Anterior cingulate cortex (tissue), 58 donors: ENCODE results near the gene GOSR1.
A peak's percentile ranks its signal among the peaks of the same experiment; 100 is the strongest.
"Not testable (repeated sequence)": the region's sequence is repeated elsewhere in the genome, so short reads cannot be mapped to it uniquely, and the experiment has no call there.

Experiments used
- DNase-seq, 58 donors: peaks; one replicate each; lab custom pipeline; 2025; lab: John Stamatoyannopoulos, UW

The GOSR1 gene

DNA sequence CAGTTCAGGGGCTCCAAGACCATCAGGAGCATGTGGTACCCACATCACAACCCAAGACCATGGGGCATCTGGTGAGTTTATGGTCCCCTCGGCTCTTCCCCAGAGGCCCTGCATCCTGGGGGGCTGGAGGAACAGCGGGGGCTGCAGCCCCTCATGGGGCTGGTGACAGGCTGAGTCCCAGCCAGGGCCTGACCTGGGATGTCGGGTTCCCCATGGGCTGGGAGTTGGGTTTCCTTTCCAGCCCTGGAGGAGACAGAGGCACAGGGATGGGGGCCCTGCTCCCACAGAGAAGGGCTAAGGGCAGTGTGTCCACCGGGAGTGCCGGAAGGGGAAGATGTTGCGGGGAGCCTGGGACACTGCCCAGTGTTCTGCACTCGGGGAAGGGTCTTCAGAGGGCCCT is 82.4 kb downstream of the GOSR1 start:
- DNase-seq = no peak

- not testable (repeated sequence) for DNase-seq
These were observed 83.2 kb downstream of the GOSR1 start for GRCh38 chr17:30560117-30561026.

GRCh38 chr17:30561766-30562165 is 84.6 kb downstream of the GOSR1 start:
- DNase-seq = not testable (repeated sequence)

DNA sequence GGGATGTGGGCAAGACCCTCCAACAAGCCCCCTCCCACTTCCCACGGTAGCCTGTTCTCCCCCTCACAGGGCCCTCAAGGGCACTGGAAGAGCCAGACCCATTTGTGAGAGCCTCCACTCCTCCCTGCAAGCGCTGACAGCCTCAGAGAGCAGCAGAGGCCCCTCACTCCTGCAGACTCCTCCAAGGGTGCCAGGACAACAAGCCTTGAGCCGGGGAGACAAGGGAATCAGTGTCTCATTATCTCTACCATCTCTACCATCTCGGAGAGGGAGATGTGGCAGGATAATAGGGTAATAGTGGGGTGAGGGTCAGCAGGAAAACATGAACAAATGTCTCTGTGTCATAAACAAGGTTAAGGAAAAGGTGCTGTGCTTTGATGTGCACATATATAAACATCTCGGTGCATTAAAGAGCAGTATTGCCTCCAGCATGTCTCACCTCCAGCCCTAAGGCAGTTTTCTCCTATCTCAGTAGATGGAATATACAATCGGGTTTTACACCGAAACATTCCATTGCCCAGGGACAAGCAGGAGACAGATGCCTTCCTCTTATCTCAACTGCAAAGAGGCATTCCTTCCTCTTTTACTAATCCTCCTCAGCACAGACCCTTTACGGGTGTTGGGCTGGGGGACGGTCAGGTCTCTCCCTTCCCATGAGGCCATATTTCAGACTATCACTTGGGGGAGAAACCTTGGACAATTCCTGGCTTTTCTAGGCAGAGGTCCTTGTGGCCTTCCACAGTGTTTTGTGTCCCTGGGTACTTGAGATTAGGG is 86.1 kb downstream of the GOSR1 start:
- DNase-seq = not testable (repeated sequence)

DNA sequence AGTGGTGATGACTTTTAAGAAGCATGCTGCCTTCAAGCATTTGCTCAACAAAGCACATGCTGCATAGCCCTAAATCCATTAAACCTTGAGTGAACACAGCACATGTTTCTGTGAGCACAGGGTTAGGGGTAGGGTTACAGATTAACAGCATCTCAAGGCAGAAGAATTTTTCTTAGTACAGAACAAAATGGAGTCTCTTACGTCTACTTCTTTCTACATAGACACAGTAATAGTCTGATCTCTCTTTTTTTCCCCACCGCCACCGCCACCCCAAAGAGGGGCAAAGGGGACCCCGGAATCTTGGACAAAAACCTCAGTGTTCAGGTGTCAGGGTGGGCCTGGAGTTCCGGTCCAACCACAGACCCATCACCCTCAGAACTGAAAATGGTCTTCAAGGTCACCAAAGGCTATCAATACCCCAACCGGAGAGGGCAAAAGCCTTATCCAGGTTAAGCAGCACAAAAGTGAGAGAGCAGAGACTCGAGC is 86.7 kb downstream of the GOSR1 start:
- not testable (repeated sequence) for DNase-seq

DNA sequence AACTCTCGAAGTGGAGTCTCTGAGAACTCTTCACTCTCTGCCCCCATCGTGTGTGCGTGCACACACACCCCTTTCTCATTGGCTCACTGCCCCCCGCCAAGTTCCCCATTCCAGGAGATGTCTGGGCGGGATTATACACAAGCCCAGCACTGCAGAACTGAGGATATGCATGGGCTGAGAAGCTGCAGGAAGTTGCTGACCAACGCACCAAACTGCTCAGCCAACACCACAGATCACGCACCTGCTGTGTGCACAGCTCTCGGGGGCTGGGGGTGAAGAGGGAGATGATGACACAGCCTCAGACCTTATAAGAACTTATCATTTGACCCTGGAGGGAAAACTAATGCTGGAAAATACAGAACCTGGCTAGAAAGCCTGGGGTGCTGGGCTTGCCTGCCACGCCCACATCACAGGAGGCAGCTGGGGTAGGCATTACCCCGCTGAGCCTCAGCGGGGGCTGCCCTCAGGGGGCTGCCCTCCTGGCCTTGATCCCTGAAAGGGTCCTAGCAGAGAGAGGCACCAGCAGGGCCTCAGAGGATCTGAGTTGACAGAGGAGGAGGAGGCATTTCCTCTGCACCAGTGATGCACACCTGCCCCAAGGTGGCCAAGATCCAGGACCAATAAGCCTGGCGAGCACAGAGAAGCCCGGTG is 87.3 kb downstream of the GOSR1 start:
- DNase-seq = peak in 38 of 58 donors; percentile 3 to 73 (median 32)

GRCh38 chr17:30565073-30565935 is 88.1 kb downstream of the GOSR1 start:
- DNase-seq = no peak

- DNase-seq = not testable (repeated sequence)
These were observed 88.9 kb downstream of the GOSR1 start for GRCh38 chr17:30566104-30566503.

DNA sequence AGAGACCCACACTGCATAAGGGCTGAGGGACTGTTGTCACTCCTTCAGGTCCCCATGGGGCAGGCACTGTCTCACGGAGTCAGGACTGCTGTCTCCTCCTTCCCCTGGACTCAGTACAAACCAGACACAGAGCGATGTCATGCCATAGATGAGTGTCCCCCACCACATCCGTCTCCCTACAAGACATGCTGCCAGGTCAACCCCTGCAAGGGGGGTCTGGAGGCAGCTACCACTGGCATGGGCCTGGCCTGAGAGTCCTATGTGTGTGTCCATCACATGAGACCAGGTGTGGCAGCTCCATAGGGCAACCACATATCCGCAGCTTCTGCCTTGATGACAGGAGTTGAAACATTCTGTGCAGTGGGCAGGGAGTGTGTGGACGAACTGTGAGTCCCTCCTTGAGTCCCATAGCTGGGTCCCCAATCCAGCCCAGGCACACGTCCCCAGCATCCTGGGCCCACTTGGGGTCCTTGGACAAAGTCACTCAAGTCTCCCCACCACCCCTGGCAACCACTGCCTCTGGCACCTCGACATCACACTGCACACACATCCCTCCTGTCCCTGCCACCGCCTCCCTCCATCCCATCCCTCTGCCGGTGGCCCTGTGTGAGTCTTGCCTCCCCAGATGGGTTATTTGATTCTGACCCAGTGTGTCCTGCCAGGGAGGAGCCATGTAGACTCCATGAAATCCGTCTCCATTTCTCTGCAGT is 89.5 kb downstream of the GOSR1 start:
- not testable (repeated sequence) for DNase-seq

DNA sequence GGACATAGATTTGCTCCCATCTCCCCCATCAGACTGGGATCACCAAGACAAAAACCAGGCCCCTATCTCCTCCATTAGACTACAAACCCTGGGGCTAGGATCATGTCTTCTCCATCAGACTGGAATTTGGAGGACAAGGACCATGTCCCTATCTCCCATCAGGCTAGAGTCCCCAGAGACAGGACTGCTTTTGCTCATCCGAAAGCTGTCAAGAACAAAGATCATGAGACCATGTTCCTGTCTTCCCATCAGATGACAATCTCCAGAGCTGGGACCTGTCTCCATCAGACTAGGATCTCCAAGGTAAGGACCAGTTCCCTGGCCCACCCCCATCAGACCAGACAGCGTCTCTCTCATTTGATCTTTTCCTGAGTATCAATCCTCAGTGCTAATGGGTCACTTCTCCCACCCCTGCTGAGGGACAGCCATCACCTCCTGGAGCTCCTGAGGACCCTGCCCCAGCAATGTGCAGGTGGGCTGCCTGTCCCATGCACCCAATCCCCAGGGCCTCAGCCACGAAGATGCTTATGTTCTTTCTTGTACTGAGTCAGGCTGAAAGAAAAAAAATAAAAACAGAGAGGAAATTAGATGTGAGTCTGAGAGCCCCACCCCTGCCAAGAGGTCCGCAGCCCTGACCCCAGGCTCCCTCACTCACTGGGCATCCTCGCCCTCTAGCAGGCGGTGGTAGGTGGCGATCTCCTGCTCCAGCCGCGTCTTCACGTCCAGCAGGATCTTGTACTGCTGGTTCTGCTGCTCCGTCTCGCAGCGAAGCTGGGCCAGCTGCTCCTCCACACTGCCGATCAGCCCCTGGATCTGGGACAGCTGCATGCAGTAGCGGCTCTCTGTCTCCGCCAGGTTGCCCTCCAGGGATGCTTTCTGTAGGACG is 90.3 kb downstream of the GOSR1 start:
- no peak for DNase-seq

DNA sequence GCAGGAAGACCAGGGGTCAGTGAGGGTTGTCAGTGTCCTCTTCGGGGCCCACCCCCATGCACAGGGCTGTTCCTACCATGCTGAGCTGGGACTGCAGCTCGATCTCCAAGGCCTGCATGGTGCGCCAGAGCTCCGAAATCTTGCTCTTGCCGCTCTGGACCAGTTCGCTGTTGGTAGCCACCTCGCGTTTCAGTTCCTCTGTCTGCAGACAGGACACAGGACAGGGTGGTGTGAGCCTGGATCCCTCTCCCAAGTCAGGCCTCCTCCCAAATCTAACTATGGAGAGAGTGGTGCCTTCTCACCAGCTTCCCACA is 90.9 kb downstream of the GOSR1 start:
- peak in 5 of 58 donors; percentile 2 to 32 (median 5) for DNase-seq

- DNase-seq = not testable (repeated sequence)
These were observed 92.4 kb downstream of the GOSR1 start for GRCh38 chr17:30569531-30570175.

DNA sequence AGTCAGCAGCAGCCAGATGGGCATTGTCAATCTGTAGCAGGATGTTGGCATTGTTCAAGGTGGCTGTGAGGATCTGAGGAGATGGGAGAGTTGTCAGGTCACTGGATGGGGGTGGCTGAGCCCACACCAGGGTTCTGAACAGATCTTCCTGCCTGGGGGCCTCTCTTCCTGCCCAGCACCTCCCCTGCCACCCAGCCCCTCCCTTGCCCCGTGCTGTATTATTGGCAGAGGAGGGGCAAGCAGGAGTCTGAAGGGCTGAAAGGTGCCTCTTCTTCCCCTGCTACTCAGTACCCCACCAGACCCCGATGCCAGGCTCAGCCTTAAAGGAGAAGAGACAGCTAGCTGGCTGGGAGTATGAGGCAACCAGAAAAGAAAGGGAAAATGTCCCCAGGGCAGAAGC is 93.0 kb downstream of the GOSR1 start:
- DNase-seq = no peak

- DNase-seq = no peak
These were observed 93.5 kb downstream of the GOSR1 start for GRCh38 chr17:30570596-30571265.

DNA sequence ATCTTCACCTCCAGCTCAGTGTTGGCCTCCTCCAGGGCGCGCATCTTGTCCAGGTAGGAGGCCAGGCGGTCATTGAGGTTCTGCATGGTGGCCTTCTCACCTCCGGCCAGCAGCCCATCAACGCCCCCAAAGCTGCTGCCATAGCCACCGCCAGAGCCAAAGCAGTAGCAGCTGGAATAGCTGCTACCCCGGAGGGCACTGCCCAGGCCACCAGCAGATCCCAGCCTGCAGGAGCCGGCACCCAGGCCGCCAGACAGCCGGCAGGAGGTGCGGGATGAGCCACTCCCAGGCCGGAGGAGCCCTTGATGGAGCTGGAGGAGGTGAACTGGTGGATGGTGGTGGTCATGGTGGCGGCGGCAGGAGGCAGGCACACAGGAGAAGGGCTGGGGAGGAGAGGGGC is 94.2 kb downstream of the GOSR1 start:
- not testable (repeated sequence) for DNase-seq

DNA sequence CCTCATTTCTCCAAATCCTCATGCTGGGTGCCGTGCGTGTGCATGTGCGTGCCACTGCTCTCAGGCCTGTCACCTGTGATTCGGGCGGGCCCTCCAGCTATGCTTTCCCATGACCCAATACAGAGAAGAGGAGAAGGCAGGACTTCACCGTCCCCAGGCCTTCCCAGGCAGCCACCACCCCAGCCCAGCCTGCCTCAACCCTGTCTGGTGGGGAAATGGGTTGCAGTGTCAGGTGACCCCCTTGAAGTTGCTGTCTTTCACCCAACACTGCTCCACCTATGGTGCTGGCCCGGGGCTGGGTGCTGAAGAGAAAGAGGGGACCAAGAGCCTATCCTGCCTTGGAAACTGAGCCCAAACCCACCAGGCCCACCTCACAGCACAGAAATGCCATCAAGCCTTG is 94.7 kb downstream of the GOSR1 start:
- DNase-seq = no peak
